HG03039 (cell line): Measurements from ENCODE around the gene PHYKPL.

Experiments used
- ATAC-seq: cut with Tn5 transposase; IDR thresholded peaks from one replicate; pipeline ENCODE4 v1.9.1; 2021; ENCODE audit warnings: mild to moderate bottlenecking, moderate library complexity; ENCODE audit not compliant: unreplicated experiment

The PHYKPL gene

DNA sequence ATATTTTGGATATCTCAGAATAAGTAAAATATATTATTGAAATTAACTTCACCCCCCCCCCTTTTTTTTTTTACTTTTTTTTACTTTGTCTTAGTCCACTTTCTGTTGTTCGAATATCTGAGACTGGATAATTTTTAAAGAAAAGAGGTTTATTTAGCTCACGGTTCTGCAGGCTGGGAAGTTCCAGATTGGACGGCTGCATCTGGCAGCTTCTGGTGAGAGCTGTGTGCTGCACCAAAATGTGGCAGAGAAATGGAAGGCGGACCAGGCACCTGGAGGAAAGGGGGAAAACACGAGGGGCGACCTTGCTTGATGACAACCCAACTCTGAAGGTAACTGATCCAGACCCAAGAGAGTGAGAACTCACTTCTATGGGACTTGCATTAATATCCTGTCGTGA lies 39.8 kb downstream of the PHYKPL start:
- ATAC-seq: no peak

GRCh38 chr5:178192244-178192643 lies 40.4 kb downstream of the PHYKPL start:
- ATAC-seq: no peak

DNA sequence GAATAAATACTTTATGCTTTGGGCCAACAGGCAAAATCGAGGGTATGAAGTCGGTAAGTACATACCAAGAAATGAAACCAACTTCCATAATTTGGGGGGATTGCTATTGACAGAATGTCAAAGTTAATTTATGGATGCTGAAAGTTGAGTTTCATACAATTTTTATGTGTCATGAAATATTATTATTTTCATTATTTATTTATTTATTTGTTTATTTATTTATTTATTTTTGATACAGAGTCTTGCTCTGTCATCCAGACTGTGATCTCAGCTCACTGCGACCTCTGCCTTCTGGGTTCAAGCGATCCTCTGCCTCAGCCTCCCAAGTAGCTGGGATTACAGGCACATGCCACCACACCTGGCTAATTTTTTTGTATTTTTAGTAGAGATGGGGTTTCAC lies 40.9 kb downstream of the PHYKPL start:
- no peak for ATAC-seq

DNA sequence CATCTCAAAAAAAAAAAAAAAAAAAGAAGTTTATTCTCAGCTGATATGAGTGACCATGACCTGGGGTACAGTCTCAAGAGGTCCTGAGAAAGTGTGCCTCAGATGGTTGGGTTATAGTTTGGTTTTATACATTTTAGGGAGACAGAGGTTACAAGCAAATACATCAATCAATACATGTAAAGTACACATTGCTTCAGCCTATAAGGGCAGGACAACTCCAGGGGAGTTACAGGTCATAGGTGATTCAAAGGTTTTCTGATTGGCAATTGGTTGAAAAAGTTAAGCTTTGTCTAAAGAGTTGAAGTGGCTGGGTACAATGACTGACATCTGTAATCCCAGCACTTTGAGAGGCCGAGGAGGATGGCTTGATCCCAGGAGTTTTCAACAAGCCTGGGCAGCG lies 43.2 kb downstream of the PHYKPL start:
- ATAC-seq: no peak

GRCh38 chr5:178187014-178187413 lies 45.6 kb downstream of the PHYKPL start, which contains the start of gene GMCL2:
Gene GMCL2 (minus strand): TSS chr5:178187371. CDS start chr5:178187299, 72 bp downstream.
- ATAC-seq: no peak

DNA sequence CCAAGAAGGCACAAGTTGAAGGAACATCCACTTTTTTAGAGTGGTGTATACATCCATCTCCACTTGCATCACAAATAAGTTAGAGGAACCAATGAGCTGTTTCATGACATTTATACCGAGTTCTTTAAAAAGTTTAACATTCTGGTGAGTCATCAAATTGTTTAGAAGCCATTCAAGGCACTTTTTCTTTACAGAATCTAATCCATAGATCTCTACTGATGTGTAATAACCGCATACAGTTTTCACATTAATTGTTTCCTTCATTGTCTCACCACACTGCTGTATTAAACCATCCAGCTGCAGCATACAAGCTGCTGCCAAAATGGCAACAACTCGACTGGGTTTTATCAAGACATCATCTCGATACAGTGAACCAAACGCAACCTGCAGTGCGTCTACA lies 46.2 kb downstream of the PHYKPL start:
- no peak for ATAC-seq

DNA sequence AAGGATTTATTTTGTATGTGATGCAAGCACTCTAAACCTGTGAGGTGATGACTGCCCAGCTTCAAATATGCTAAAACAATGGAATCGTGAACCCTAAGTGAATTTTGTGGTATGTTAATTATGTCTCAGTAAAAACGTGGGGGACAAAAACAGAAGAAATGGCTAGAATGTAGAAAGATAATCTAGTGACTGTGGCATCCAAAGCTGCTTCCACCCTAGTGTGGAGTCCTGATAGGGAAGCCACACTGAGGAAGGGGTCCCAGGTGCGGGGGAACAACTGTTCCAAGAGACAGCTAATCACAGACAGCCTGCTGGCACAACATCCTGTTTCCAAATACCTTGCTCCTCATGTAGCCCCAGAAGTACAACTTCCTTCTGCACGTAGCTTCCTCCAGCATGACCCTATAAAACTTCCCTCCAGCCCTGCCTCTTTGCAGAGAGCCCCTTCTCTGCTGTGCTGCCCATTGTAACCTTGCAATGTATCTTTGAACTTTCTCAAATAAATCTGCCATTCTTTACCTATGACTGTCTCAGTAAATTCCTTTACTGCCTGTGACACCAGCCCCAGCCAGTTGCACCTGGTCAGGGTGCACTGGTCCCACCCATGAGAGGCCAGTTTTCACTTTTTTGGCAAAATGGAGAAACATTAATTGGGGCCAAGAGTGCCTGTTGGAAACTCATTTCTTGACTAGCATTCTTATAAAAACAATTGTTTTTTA lies 50.3 kb downstream of the PHYKPL start:
- ATAC-seq: no peak

GRCh38 chr5:178180141-178180863 lies 52.3 kb downstream of the PHYKPL start:
- ATAC-seq: no peak

GRCh38 chr5:178177569-178177968 lies 55.0 kb downstream of the PHYKPL start:
- ATAC-seq: no peak

DNA sequence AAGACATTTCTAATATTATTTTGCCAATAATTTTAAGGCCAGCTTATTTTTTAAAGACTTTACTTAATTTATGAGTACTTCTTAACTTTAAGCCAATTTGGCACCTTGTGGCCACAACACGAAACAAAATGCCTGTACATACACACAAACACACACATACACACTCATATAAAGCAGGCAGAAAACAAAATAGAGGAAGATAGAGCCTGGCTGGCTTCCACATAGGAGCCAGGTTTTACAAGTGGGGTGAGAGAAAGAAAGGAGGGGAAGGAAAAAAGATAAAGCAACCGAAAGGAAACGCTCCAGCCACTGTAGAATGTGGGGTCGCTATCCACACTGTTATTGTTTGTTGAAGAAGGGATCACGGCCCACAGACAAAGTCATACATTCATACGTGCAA lies 55.8 kb downstream of the PHYKPL start:
- no peak for ATAC-seq

DNA sequence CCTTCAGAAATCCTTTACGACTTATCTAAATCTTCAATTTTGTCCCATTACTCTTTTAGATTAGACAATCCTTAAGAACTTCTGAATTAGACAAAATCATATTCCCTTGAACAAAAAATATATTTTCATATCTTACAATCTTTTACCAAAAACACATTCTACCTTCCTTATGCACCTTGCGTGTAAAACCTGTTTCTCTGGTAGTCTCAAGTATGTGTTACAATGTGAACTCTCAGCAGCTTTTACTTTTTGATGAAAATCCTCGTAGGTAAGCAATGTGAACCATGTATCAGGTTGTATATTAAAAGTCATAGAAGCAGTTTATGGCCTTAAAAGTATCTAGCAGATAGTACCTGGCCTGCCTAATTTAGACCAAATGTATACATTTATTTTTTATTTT lies 58.1 kb downstream of the PHYKPL start:
- no peak for ATAC-seq

DNA sequence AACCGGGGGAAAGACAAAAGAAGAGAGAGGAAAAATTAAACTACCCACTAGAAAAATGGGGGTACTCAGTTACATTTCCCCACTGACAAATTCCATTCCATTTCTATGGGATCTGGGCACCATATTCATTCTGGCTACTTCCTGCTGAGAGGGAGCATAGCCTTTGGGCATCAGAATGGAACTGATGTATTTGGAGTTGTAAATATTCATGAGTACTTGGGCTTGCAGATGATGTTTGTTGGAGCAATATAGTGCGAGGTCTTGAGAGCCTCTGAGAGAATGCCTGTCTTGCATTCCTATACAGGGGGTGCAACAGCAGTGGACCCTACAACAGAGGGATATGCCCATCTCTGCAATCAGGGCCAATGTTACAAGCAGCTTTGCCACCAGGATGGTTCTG lies 62.1 kb downstream of the PHYKPL start:
- no peak for ATAC-seq

DNA sequence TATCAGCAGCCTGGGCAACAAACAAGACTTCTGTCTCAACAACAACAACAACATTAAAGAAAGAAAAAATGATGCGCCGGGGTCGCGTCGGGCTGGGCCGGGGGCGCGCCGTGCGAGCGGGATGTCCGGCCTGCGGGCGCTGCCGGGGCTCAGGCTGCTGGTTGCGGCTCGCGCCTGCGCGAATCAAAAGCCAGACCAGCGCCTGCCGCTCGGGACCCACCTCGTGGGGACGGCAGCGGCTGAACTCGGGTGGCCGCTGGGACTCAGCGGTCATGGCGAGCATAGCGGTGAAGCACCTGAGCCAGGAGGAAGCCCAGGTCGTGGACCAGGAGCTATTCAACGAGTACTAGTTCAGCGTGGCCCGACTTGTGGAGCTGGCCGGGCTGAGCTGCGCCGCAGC lies 67.0 kb downstream of the PHYKPL start:
- ATAC-seq: no peak

GRCh38 chr5:178163772-178164735 lies 68.5 kb downstream of the PHYKPL start:
- peak; percentile 68 for ATAC-seq

DNA sequence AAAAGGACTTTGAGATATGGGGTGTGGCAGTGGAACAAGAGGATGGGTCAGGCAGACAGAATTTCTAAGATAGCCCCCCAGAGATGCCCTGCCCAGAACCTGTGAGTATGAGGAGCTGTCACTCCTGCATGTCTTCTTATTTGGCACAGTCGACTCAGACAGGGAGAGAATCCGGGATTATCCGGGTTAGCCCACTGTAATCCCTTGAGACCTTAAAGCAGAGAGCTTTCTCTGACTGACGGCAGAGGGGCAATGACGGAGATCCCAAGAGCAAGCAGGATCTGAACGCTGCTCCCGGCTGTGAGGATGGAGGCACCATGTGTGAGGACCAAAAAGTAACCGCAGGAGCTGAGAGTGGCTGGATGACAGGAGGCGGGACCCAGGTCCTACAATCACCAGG lies 70.1 kb downstream of the PHYKPL start:
- no peak for ATAC-seq

DNA sequence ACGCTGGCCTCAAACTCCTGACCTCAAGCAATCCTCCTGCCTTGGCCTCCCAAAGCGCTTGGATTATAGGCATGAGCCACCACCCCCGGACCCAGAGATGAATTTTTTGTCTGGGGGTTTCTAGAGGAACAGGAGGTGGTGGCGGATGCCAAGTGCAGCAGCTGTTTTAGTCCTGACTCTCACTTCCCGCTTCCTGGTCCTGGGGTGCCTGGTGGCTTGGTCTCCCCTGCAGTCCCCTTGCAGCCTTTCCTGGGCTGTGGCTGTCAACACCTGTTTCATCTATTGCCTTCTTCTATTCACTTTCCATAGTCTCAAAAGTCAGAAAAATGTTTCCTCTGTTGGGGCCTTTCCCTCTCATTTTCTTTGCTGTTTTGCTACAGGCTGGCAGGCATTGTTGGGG lies 72.4 kb downstream of the PHYKPL start:
- ATAC-seq: no peak
